WTC11 (cell line): ENCODE data around the gene SLC7A6OS. TPM values are rescaled to one million over a fixed set of nuclear protein-coding genes. Genes with fewer than 3 reads are reported as not detected.

Experiments used
- ATAC-seq: fragments of 200-7000 bp; cut with Tn5 transposase; 2 replicates; pipeline ENCODE4 v1.10.0; 2021; ENCODE audit warnings: mild to moderate bottlenecking, moderate library complexity
- CTCF ChIA-PET: fragments of 300-600 bp; sonication (Branson Sonifier 250); formaldehyde crosslinking; loops from one replicate; lab custom pipeline; 2021; ENCODE audit warnings: antibody characterized with exemption; lab: Charles Lee
- POLR2A ChIA-PET: fragments of 350-600 bp; sonication (Branson Sonifier 250); formaldehyde crosslinking; loops from one replicate; lab custom pipeline; 2021; ENCODE audit warnings: antibody characterized with exemption; lab: Charles Lee
- DNase-seq: peaks from one replicate; pipeline ENCODE4 v3.0.0; 2021; ENCODE audit warnings: low spot score
- H3K27ac Mint-ChIP-seq: 2 replicates; pipeline ENCODE4 v1.8.0; 2021; ENCODE audit warnings: mixed read lengths
- H3K27me3 Mint-ChIP-seq: 2 replicates; pipeline ENCODE4 v1.8.0; 2021; ENCODE audit warnings: low read depth, mild to moderate bottlenecking, moderate library complexity, mixed read lengths
- H3K36me3 Mint-ChIP-seq: 2 replicates; pipeline ENCODE4 v1.8.0; 2021; ENCODE audit warnings: mixed read lengths
- H3K4me1 Mint-ChIP-seq: 2 replicates; pipeline ENCODE4 v1.8.0; 2022; ENCODE audit warnings: mixed read lengths
- H3K4me3 Mint-ChIP-seq: 2 replicates; pipeline ENCODE4 v1.8.0; 2021; ENCODE audit warnings: mild to moderate bottlenecking, moderate library complexity, mixed read lengths
- H3K9me3 Mint-ChIP-seq: 2 replicates; pipeline ENCODE4 v1.8.0; 2021; ENCODE audit warnings: mixed read lengths
- ATF1 ChIP-seq: sonication (generic); formaldehyde crosslinking; IDR thresholded peaks from 2 replicates; pipeline ENCODE4 v1.8.1; 2023; ENCODE audit warnings: mild to moderate bottlenecking, moderate library complexity, missing genetic modification reagents
- CBFB ChIP-seq: sonication (generic); formaldehyde crosslinking; IDR thresholded peaks from 2 replicates; pipeline ENCODE4 v1.8.1; 2022; ENCODE audit warnings: mild to moderate bottlenecking, low read depth, missing genetic modification reagents
- GABPB1 ChIP-seq: sonication (generic); formaldehyde crosslinking; IDR thresholded peaks from 2 replicates; pipeline ENCODE4 v1.8.1; 2023; ENCODE audit warnings: mild to moderate bottlenecking, missing genetic modification reagents
- HMGA2 ChIP-seq: fragments of 250-450 bp; sonication (Bioruptor Pico); IDR thresholded peaks from 2 replicates; pipeline ENCODE4 v1.4.0; 2021; ENCODE audit warnings: mild to moderate bottlenecking, moderate library complexity
- JAZF1 ChIP-seq: fragments of 250-450 bp; sonication (Bioruptor Pico); IDR thresholded peaks from 2 replicates; pipeline ENCODE4 v1.9.0; 2021; ENCODE audit warnings: moderate library complexity, mild to moderate bottlenecking, inconsistent platforms
- JUN ChIP-seq: sonication (generic); formaldehyde crosslinking; IDR thresholded peaks from 2 replicates; pipeline ENCODE4 v1.8.0; 2023; ENCODE audit warnings: mild to moderate bottlenecking, missing genetic modification reagents
- NFATC4 ChIP-seq: fragments of 250-450 bp; sonication (Bioruptor Pico); IDR thresholded peaks from 2 replicates; pipeline ENCODE4 v1.9.0; 2021; ENCODE audit warnings: mild to moderate bottlenecking
- NR2C2 ChIP-seq: sonication (generic); formaldehyde crosslinking; IDR thresholded peaks from 2 replicates; pipeline ENCODE4 v1.8.0; 2022; ENCODE audit warnings: mild to moderate bottlenecking, missing genetic modification reagents
- RELA ChIP-seq: sonication (generic); formaldehyde crosslinking; IDR thresholded peaks from 2 replicates; pipeline ENCODE4 v1.8.1; 2022; ENCODE audit warnings: missing genetic modification reagents, mild to moderate bottlenecking, borderline replicate concordance
- TP53 ChIP-seq: sonication (generic); formaldehyde crosslinking; IDR thresholded peaks from 2 replicates; pipeline ENCODE4 v1.8.1; 2023; ENCODE audit warnings: mild to moderate bottlenecking, missing genetic modification reagents
- ZBTB21 ChIP-seq: sonication (generic); formaldehyde crosslinking; IDR thresholded peaks from 2 replicates; pipeline ENCODE4 v1.8.1; 2023; ENCODE audit warnings: mild to moderate bottlenecking, missing genetic modification reagents, borderline replicate concordance
- total RNA-seq: library from RNA; stranded (reverse); gene quantifications from 3 replicates; pipeline ENCODE4 v1.2.3, GENCODE V29; 2021
- TF ChIP-seq, protein P1 (sequence below): sonication (generic); formaldehyde crosslinking; IDR thresholded peaks from 2 replicates; pipeline ENCODE4 v1.8.0; 2023; ENCODE audit warnings: missing genetic modification reagents, mild to moderate bottlenecking, borderline replicate concordance
- TF ChIP-seq, protein P2 (sequence below): fragments of 250-450 bp; sonication (Bioruptor Pico); IDR thresholded peaks from 2 replicates; pipeline ENCODE4 v1.9.0; 2021; ENCODE audit warnings: mild to moderate bottlenecking, borderline replicate concordance
- TF ChIP-seq, protein P3 (sequence below): sonication (generic); formaldehyde crosslinking; conservative IDR thresholded peaks from 2 replicates; pipeline ENCODE4 v1.8.1; 2022; ENCODE audit warnings: mild to moderate bottlenecking, missing genetic modification reagents
- TF ChIP-seq, protein P4 (sequence below): sonication (generic); formaldehyde crosslinking; IDR thresholded peaks from 2 replicates; pipeline ENCODE4 v1.8.1; 2023; ENCODE audit warnings: mild to moderate bottlenecking, missing genetic modification reagents, moderate library complexity
- TF ChIP-seq, protein P5 (sequence below): sonication (generic); formaldehyde crosslinking; IDR thresholded peaks from 2 replicates; pipeline ENCODE4 v1.8.0; 2022; ENCODE audit warnings: mild to moderate bottlenecking, missing genetic modification reagents
- TF ChIP-seq, protein P6 (sequence below): fragments of 200-600 bp; IDR thresholded peaks from 2 replicates; pipeline ENCODE4 v1.8.0; 2022; ENCODE audit warnings: antibody characterized with exemption

SLC7A6OS gene
- total RNA-seq, 1 experiment from 2014 or later = 22.6 TPM

DNA sequence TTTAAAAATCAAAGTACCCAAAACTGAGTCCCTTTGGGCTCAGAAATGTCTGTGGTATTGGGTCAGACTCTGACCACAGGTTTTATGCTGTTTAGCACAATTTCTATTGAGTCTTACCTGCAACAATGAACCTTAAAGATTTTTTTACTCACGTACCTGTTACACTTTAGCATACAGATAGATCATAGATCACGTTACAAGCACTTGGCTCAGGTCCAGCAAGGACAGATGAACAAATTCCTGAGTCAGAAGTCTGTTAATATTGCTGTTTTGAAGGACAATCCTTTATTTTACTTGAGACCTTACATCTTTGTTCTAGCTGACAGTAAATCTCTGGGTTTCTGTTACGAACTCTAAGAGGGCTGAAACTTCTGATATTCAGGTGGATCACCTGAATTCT lies 12.8 kb downstream of the SLC7A6OS start:
- Mint-ChIP-seq H3K27ac (0 out of 2 replicates have a peak overlapping the region, but pooled peaks have one; percentile 11), H3K27me3 (no peaks in the 10 kb centered on the region), H3K4me1 (no peaks in the 10 kb centered on the region; the same call in 1 of the 2 replicates), H3K4me3 (no peak overlapping the region), H3K9me3 (no peaks in the 10 kb centered on the region), H3K36me3 (peaks cover 50% of the 10 kb centered on the region)
- TF ChIP-seq GABPB1 (CRISPR knock-in tag) = no peak
- TF ChIP-seq ZBTB21 (CRISPR knock-in tag) = no peak
- TF ChIP-seq, protein P1, sequence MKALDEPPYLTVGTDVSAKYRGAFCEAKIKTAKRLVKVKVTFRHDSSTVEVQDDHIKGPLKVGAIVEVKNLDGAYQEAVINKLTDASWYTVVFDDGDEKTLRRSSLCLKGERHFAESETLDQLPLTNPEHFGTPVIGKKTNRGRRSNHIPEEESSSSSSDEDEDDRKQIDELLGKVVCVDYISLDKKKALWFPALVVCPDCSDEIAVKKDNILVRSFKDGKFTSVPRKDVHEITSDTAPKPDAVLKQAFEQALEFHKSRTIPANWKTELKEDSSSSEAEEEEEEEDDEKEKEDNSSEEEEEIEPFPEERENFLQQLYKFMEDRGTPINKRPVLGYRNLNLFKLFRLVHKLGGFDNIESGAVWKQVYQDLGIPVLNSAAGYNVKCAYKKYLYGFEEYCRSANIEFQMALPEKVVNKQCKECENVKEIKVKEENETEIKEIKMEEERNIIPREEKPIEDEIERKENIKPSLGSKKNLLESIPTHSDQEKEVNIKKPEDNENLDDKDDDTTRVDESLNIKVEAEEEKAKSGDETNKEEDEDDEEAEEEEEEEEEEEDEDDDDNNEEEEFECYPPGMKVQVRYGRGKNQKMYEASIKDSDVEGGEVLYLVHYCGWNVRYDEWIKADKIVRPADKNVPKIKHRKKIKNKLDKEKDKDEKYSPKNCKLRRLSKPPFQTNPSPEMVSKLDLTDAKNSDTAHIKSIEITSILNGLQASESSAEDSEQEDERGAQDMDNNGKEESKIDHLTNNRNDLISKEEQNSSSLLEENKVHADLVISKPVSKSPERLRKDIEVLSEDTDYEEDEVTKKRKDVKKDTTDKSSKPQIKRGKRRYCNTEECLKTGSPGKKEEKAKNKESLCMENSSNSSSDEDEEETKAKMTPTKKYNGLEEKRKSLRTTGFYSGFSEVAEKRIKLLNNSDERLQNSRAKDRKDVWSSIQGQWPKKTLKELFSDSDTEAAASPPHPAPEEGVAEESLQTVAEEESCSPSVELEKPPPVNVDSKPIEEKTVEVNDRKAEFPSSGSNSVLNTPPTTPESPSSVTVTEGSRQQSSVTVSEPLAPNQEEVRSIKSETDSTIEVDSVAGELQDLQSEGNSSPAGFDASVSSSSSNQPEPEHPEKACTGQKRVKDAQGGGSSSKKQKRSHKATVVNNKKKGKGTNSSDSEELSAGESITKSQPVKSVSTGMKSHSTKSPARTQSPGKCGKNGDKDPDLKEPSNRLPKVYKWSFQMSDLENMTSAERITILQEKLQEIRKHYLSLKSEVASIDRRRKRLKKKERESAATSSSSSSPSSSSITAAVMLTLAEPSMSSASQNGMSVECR = no peak
- no peak for TF ChIP-seq RELA (CRISPR knock-in tag)
- no peak for TF ChIP-seq JAZF1 (CRISPR knock-in tag)
- TF ChIP-seq, protein P2, sequence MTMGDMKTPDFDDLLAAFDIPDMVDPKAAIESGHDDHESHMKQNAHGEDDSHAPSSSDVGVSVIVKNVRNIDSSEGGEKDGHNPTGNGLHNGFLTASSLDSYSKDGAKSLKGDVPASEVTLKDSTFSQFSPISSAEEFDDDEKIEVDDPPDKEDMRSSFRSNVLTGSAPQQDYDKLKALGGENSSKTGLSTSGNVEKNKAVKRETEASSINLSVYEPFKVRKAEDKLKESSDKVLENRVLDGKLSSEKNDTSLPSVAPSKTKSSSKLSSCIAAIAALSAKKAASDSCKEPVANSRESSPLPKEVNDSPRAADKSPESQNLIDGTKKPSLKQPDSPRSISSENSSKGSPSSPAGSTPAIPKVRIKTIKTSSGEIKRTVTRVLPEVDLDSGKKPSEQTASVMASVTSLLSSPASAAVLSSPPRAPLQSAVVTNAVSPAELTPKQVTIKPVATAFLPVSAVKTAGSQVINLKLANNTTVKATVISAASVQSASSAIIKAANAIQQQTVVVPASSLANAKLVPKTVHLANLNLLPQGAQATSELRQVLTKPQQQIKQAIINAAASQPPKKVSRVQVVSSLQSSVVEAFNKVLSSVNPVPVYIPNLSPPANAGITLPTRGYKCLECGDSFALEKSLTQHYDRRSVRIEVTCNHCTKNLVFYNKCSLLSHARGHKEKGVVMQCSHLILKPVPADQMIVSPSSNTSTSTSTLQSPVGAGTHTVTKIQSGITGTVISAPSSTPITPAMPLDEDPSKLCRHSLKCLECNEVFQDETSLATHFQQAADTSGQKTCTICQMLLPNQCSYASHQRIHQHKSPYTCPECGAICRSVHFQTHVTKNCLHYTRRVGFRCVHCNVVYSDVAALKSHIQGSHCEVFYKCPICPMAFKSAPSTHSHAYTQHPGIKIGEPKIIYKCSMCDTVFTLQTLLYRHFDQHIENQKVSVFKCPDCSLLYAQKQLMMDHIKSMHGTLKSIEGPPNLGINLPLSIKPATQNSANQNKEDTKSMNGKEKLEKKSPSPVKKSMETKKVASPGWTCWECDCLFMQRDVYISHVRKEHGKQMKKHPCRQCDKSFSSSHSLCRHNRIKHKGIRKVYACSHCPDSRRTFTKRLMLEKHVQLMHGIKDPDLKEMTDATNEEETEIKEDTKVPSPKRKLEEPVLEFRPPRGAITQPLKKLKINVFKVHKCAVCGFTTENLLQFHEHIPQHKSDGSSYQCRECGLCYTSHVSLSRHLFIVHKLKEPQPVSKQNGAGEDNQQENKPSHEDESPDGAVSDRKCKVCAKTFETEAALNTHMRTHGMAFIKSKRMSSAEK (CRISPR knock-in tag) = no peak
- no peak for TF ChIP-seq NR2C2 (CRISPR knock-in tag)
- no peak for TF ChIP-seq JUN (CRISPR knock-in tag)
- DNase-seq = no peak
- POLR2A ChIA-PET = no interaction called here
- CTCF ChIA-PET = interaction anchor here (0.9 kb wide), 1 partner anchor 36 kb away, joined by 3 read pairs; no protein-coding TSS in a partner anchor
- ATAC-seq = no peak

DNA sequence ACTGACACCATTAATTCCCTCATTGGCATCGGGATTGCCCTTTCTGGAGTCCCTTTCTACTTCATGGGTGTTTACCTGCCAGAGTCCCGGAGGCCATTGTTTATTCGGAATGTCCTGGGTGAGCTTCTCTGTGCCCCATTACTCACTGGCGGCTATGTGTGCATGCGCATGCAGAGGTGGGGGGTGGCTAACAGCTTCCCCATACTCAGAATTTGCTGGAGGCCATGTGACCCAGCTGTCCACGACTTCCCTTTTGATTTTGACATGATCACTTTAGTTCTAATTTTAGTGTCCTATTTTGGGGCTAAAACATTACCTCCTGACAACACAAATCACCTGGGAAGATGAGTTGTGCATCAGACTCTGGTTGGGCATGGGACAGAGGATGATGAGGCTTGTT lies 14.1 kb downstream of the SLC7A6OS start:
- Mint-ChIP-seq H3K27me3 (no peaks in the 10 kb centered on the region), H3K9me3 (no peaks in the 10 kb centered on the region), H3K27ac (0 out of 2 replicates have a peak overlapping the region, but pooled peaks have one; percentile 45), H3K4me1 (no peaks in the 10 kb centered on the region; the same call in 1 of the 2 replicates), H3K4me3 (no peak overlapping the region), H3K36me3 (peaks cover 48% of the 10 kb centered on the region)
- TF ChIP-seq, protein P3, sequence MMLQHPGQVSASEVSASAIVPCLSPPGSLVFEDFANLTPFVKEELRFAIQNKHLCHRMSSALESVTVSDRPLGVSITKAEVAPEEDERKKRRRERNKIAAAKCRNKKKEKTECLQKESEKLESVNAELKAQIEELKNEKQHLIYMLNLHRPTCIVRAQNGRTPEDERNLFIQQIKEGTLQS = no peak
- DNase-seq (no peak), ATAC-seq (no peak)
- CTCF ChIA-PET = interaction anchor here (1.0 to 1.5 kb wide), 2 partner anchors 33 to 35 kb away, joined by 3 to 5 read pairs; partner anchors contain the start of gene SLC7A6
- POLR2A ChIA-PET = interaction anchor here (1.3 kb wide), 1 partner anchor 14 kb away, joined by 4 read pairs; the partner anchor contains the start of genes PRMT7 and SLC7A6OS

DNA sequence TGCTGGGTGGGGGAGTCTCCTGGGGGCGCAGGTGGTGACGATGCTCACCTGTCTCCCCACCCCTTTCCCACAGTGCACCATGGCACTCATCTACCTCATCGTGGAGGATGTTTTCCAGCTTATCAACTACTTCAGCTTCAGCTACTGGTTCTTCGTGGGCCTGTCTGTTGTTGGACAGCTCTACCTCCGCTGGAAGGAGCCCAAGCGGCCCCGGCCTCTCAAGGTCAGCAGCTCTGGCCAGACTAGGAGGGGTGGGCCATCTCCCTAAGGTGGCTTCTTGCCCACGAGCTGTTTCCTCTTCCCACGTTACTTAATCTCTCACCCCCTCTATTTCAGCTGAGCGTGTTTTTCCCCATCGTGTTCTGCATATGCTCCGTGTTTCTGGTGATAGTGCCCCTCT lies 14.5 kb downstream of the SLC7A6OS start:
- H3K36me3 Mint-ChIP-seq = peaks cover 48% of the 10 kb centered on the region
- no peak overlapping the region for H3K4me3 Mint-ChIP-seq
- H3K27me3 Mint-ChIP-seq = no peaks in the 10 kb centered on the region
- ATAC-seq = no peak
- no peaks in the 10 kb centered on the region; the same call in 1 of the 2 replicates for H3K4me1 Mint-ChIP-seq
- no peak overlapping the region for H3K27ac Mint-ChIP-seq
- POLR2A ChIA-PET = interaction anchor here (1.3 kb wide), 1 partner anchor 14 kb away, joined by 4 read pairs; the partner anchor contains the start of genes PRMT7 and SLC7A6OS
- H3K9me3 Mint-ChIP-seq = no peaks in the 10 kb centered on the region
- CTCF ChIA-PET = interaction anchor here (1.0 to 1.5 kb wide), 2 partner anchors 32 to 34 kb away, joined by 3 to 5 read pairs; partner anchors contain the start of gene SLC7A6
- no peak for DNase-seq
- TF ChIP-seq HMGA2 (no peak), NFATC4 (CRISPR knock-in tag) (no peak), CBFB (CRISPR knock-in tag) (no peak), RELA (CRISPR knock-in tag) (no peak), TP53 (CRISPR knock-in tag) (no peak), ATF1 (no peak), JUN (CRISPR knock-in tag) (no peak), ZBTB21 (CRISPR knock-in tag) (no peak)
- TF ChIP-seq, protein P4, sequence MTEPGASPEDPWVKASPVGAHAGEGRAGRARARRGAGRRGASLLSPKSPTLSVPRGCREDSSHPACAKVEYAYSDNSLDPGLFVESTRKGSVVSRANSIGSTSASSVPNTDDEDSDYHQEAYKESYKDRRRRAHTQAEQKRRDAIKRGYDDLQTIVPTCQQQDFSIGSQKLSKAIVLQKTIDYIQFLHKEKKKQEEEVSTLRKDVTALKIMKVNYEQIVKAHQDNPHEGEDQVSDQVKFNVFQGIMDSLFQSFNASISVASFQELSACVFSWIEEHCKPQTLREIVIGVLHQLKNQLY (CRISPR knock-in tag) = no peak
- TF ChIP-seq, protein P5, sequence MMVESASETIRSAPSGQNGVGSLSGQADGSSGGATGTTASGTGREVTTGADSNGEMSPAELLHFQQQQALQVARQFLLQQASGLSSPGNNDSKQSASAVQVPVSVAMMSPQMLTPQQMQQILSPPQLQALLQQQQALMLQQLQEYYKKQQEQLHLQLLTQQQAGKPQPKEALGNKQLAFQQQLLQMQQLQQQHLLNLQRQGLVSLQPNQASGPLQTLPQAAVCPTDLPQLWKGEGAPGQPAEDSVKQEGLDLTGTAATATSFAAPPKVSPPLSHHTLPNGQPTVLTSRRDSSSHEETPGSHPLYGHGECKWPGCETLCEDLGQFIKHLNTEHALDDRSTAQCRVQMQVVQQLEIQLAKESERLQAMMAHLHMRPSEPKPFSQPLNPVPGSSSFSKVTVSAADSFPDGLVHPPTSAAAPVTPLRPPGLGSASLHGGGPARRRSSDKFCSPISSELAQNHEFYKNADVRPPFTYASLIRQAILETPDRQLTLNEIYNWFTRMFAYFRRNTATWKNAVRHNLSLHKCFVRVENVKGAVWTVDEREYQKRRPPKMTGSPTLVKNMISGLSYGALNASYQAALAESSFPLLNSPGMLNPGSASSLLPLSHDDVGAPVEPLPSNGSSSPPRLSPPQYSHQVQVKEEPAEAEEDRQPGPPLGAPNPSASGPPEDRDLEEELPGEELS (CRISPR knock-in tag) = no peak
- TF ChIP-seq, protein P6, sequence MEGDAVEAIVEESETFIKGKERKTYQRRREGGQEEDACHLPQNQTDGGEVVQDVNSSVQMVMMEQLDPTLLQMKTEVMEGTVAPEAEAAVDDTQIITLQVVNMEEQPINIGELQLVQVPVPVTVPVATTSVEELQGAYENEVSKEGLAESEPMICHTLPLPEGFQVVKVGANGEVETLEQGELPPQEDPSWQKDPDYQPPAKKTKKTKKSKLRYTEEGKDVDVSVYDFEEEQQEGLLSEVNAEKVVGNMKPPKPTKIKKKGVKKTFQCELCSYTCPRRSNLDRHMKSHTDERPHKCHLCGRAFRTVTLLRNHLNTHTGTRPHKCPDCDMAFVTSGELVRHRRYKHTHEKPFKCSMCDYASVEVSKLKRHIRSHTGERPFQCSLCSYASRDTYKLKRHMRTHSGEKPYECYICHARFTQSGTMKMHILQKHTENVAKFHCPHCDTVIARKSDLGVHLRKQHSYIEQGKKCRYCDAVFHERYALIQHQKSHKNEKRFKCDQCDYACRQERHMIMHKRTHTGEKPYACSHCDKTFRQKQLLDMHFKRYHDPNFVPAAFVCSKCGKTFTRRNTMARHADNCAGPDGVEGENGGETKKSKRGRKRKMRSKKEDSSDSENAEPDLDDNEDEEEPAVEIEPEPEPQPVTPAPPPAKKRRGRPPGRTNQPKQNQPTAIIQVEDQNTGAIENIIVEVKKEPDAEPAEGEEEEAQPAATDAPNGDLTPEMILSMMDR = no peak
